HepG2 (cell line): ENCODE measurements around the gene ATOH8. TPM values are rescaled to one million over a fixed set of nuclear protein-coding genes. Genes with fewer than 3 reads are reported as not detected.

Source experiments
- CEBPB ChIP-seq: IDR thresholded peaks from 2 replicates; pipeline ENCODE4 v1.6.1; 2011; ENCODE audit warnings: low read depth, low read length, improper control_type of control experiment, borderline replicate concordance
- KLF6 ChIP-seq: IDR thresholded peaks from 2 replicates; pipeline ENCODE4 v1.8.0; 2016; ENCODE audit warnings: missing biosample characterization, missing genetic modification reagents
- MTA3 ChIP-seq: sonication (generic); formaldehyde crosslinking; IDR thresholded peaks from 2 replicates; pipeline ENCODE4 v1.4.0; 2020; ENCODE audit warnings: missing genetic modification reagents
- NFIB ChIP-seq: sonication (generic); formaldehyde crosslinking; IDR thresholded peaks from 2 replicates; pipeline ENCODE4 v1.9.0; 2021; ENCODE audit warnings: missing genetic modification reagents, mild to moderate bottlenecking, borderline replicate concordance
- RFX5 ChIP-seq: IDR thresholded peaks from 2 replicates; pipeline ENCODE4 v1.6.1; 2011; ENCODE audit warnings: low read depth, low read length, improper control_type of control experiment
- SMAD1 ChIP-seq: sonication (generic); formaldehyde crosslinking; IDR thresholded peaks from 2 replicates; pipeline ENCODE4 v1.4.0; 2020; ENCODE audit warnings: missing genetic modification reagents, low read depth, mild to moderate bottlenecking, borderline replicate concordance
- SNAPC2 ChIP-seq: sonication (generic); formaldehyde crosslinking; IDR thresholded peaks from 2 replicates; pipeline ENCODE4 v1.8.1; 2022; ENCODE audit warnings: mild to moderate bottlenecking, missing genetic modification reagents
- TCF7L2 ChIP-seq: IDR thresholded peaks from 2 replicates; pipeline ENCODE4 v1.6.1; 2011; ENCODE audit warnings: mild to moderate bottlenecking, low read depth, low read length, moderate library complexity
- TRIM24 ChIP-seq: sonication (generic); formaldehyde crosslinking; IDR thresholded peaks from 2 replicates; pipeline ENCODE4 v1.8.0; 2022; ENCODE audit warnings: mild to moderate bottlenecking, missing genetic modification reagents
- ZNF337 ChIP-seq: sonication (generic); formaldehyde crosslinking; IDR thresholded peaks from 2 replicates; pipeline ENCODE4 v1.5.1; 2020; ENCODE audit warnings: missing genetic modification reagents, low read depth, mild to moderate bottlenecking, borderline replicate concordance
- ZNF343 ChIP-seq: sonication (generic); formaldehyde crosslinking; IDR thresholded peaks from 2 replicates; pipeline ENCODE4 v1.4.0; 2020; ENCODE audit warnings: mild to moderate bottlenecking, missing genetic modification reagents
- polyA plus RNA-seq, 8 experiments: library from polyadenylated mRNA; depleted of rRNA in 3 of 8; stranded (reverse) in 7 of 8; unstranded in 1 of 8; fragments of >200 nt; fragmentation: Illumina TruSeq in 4 of 8; extraction: Trizol in 4 of 8; gene quantifications; 2 replicates each; pipeline versions ENCODE4 v1.2.1 to v1.2.3, GENCODE V29; 2011 to 2016; ENCODE audit warnings: low read depth in 4 of 8, missing spikeins in 1 of 8, mixed read lengths in 1 of 8; ENCODE audit not compliant: insufficient read depth in 1 of 8
- total RNA-seq, 5 experiments: library from RNA; depleted of rRNA; stranded (reverse); fragments of >200 nt; fragmentation: Illumina TruSeq; extraction: Trizol; gene quantifications; 2 replicates each; pipeline ENCODE4 v1.2.3, GENCODE V29; 2016; ENCODE audit warnings: low read depth in 1 of 5
- TF ChIP-seq, protein P1 (sequence below): IDR thresholded peaks from 2 replicates; pipeline ENCODE4 v1.6.1; 2012; ENCODE audit warnings: inconsistent platforms
- TF ChIP-seq, protein P2 (sequence below): sonication (generic); formaldehyde crosslinking; IDR thresholded peaks from 2 replicates; pipeline ENCODE4 v1.4.0; 2020; ENCODE audit warnings: missing genetic modification reagents, borderline replicate concordance
- TF ChIP-seq, protein P3 (sequence below): sonication (generic); formaldehyde crosslinking; IDR thresholded peaks from 2 replicates; pipeline ENCODE4 v1.4.0; 2020; ENCODE audit warnings: low read depth, missing genetic modification reagents
- TF ChIP-seq, protein P4 (sequence below): sonication (generic); formaldehyde crosslinking; conservative IDR thresholded peaks from 2 replicates; pipeline ENCODE4 v1.4.0; 2020; ENCODE audit warnings: mild to moderate bottlenecking, missing genetic modification reagents, moderate library complexity
- TF ChIP-seq, protein P5 (sequence below): sonication (generic); formaldehyde crosslinking; IDR thresholded peaks from 2 replicates; pipeline ENCODE4 v1.5.0; 2020; ENCODE audit warnings: missing genetic modification reagents

The ATOH8 gene
- total and polyA plus RNA-seq, 2 of the 13 experiments (the other 11 are each of a cell fraction or from before 2014, with no cell fraction given): 0.13 to 0.61 TPM

GRCh38 chr2:85772019-85772745 lies 18.4 kb downstream of the ATOH8 start (continued):
- 0 out of 2 replicates have a peak, but pooled peaks have one; percentile 75 for TF ChIP-seq SMAD1
- peak; percentile 65; the same call in 1 of the 2 replicates for TF ChIP-seq ZNF343 (CRISPR knock-in tag)
- TF ChIP-seq, protein P1, sequence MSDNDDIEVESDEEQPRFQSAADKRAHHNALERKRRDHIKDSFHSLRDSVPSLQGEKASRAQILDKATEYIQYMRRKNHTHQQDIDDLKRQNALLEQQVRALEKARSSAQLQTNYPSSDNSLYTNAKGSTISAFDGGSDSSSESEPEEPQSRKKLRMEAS: peak; percentile 66
- TF ChIP-seq, protein P2, sequence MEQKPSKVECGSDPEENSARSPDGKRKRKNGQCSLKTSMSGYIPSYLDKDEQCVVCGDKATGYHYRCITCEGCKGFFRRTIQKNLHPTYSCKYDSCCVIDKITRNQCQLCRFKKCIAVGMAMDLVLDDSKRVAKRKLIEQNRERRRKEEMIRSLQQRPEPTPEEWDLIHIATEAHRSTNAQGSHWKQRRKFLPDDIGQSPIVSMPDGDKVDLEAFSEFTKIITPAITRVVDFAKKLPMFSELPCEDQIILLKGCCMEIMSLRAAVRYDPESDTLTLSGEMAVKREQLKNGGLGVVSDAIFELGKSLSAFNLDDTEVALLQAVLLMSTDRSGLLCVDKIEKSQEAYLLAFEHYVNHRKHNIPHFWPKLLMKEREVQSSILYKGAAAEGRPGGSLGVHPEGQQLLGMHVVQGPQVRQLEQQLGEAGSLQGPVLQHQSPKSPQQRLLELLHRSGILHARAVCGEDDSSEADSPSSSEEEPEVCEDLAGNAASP (CRISPR knock-in tag): peak; percentile 48; the same call in 1 of the 2 replicates
- TF ChIP-seq, protein P3, sequence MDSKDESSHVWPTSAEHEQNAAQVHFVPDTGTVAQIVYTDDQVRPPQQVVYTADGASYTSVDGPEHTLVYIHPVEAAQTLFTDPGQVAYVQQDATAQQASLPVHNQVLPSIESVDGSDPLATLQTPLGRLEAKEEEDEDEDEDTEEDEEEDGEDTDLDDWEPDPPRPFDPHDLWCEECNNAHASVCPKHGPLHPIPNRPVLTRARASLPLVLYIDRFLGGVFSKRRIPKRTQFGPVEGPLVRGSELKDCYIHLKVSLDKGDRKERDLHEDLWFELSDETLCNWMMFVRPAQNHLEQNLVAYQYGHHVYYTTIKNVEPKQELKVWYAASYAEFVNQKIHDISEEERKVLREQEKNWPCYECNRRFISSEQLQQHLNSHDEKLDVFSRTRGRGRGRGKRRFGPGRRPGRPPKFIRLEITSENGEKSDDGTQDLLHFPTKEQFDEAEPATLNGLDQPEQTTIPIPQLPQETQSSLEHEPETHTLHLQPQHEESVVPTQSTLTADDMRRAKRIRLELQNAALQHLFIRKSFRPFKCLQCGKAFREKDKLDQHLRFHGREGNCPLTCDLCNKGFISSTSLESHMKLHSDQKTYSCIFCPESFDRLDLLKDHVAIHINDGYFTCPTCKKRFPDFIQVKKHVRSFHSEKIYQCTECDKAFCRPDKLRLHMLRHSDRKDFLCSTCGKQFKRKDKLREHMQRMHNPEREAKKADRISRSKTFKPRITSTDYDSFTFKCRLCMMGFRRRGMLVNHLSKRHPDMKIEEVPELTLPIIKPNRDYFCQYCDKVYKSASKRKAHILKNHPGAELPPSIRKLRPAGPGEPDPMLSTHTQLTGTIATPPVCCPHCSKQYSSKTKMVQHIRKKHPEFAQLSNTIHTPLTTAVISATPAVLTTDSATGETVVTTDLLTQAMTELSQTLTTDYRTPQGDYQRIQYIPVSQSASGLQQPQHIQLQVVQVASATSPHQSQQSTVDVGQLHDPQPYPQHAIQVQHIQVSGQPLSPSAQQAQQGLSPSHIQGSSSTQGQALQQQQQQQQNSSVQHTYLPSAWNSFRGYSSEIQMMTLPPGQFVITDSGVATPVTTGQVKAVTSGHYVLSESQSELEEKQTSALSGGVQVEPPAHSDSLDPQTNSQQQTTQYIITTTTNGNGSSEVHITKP: no peak
- no peak for TF ChIP-seq KLF6 (CRISPR knock-in tag)
- TF ChIP-seq MTA3: no peak
- no peak for TF ChIP-seq NFIB (CRISPR knock-in tag)
- TF ChIP-seq, protein P4, sequence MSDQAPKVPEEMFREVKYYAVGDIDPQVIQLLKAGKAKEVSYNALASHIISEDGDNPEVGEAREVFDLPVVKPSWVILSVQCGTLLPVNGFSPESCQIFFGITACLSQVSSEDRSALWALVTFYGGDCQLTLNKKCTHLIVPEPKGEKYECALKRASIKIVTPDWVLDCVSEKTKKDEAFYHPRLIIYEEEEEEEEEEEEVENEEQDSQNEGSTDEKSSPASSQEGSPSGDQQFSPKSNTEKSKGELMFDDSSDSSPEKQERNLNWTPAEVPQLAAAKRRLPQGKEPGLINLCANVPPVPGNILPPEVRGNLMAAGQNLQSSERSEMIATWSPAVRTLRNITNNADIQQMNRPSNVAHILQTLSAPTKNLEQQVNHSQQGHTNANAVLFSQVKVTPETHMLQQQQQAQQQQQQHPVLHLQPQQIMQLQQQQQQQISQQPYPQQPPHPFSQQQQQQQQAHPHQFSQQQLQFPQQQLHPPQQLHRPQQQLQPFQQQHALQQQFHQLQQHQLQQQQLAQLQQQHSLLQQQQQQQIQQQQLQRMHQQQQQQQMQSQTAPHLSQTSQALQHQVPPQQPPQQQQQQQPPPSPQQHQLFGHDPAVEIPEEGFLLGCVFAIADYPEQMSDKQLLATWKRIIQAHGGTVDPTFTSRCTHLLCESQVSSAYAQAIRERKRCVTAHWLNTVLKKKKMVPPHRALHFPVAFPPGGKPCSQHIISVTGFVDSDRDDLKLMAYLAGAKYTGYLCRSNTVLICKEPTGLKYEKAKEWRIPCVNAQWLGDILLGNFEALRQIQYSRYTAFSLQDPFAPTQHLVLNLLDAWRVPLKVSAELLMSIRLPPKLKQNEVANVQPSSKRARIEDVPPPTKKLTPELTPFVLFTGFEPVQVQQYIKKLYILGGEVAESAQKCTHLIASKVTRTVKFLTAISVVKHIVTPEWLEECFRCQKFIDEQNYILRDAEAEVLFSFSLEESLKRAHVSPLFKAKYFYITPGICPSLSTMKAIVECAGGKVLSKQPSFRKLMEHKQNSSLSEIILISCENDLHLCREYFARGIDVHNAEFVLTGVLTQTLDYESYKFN: no peak
- TF ChIP-seq CEBPB: no peak
- no peak for TF ChIP-seq TCF7L2
- no peak for TF ChIP-seq ZNF337 (CRISPR knock-in tag)
- no peak for TF ChIP-seq RFX5
- TF ChIP-seq, protein P5, sequence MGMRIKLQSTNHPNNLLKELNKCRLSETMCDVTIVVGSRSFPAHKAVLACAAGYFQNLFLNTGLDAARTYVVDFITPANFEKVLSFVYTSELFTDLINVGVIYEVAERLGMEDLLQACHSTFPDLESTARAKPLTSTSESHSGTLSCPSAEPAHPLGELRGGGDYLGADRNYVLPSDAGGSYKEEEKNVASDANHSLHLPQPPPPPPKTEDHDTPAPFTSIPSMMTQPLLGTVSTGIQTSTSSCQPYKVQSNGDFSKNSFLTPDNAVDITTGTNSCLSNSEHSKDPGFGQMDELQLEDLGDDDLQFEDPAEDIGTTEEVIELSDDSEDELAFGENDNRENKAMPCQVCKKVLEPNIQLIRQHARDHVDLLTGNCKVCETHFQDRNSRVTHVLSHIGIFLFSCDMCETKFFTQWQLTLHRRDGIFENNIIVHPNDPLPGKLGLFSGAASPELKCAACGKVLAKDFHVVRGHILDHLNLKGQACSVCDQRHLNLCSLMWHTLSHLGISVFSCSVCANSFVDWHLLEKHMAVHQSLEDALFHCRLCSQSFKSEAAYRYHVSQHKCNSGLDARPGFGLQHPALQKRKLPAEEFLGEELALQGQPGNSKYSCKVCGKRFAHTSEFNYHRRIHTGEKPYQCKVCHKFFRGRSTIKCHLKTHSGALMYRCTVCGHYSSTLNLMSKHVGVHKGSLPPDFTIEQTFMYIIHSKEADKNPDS (CRISPR knock-in tag): no peak
- TF ChIP-seq TRIM24 (CRISPR knock-in tag): no peak
- no peak for TF ChIP-seq SNAPC2 (CRISPR knock-in tag)
